Measurements from ENCODE around the gene COPS3. TPM values are rescaled to one million over a fixed set of nuclear protein-coding genes. Genes with fewer than 3 reads are reported as not detected.

COPS3 gene
- total RNA-seq, 1 experiment from 2014 or later: 113 TPM

DNA sequence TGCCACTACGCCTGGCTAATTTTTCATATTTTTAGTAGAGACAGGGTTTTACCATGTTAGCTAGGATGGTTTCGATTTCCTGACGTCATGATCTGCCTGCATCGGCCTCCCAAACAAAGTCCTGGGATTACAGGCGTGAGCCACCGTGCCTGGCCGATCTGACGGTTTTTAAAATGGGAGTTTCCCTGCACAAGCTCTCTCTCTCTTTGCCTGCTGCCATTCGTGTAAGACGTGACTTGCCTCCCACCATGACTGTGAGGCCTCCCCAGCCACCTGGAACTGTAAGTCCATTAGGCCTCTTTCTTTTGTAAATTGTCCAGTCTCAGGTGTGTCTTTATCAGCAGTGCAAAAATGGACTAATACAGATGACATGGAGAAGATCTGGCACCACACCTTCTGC, 39.4 kb downstream of the COPS3 start:
- no peak overlapping the region for H2AFZ ChIP-seq (ENCODE audit: low read length)
- H3K9ac ChIP-seq (ENCODE audit: extremely low read depth, insufficient read length, low read length): no peak overlapping the region
- no peak overlapping the region for H3K27ac ChIP-seq (ENCODE audit: insufficient read length, low read depth, low read length)
- H3K18ac ChIP-seq (ENCODE audit: insufficient read length, low read depth, low read length): no peak overlapping the region
- Mint-ChIP-seq H3K27ac (peak overlapping the region in 1 of 3 experiments; percentile 24; a peak in 1 of 7 replicates), H3K4me3 (no peak overlapping the region), H3K4me1 (peaks cover 7 to 14% of the 10 kb centered on the region in 2 experiments; a peak in 3 of 4 replicates), H3K36me3 (ENCODE audit: insufficient read depth in 1 of 3, low read depth in 3 of 3) (peaks cover 5 to 18% (median 10%) of the 10 kb centered on the region in 3 experiments; a peak in 5 of 7 replicates), H3K27me3 (ENCODE audit: low read depth) (no peaks in the 10 kb centered on the region), H3K9me3 (no peaks in the 10 kb centered on the region)
- H3K27me3 ChIP-seq (ENCODE audit: insufficient read depth, low read length): no peaks in the 10 kb centered on the region
- no peak overlapping the region for H3K23ac ChIP-seq (ENCODE audit: insufficient read length, low read depth, low read length)
- TF ChIP-seq, protein P1, sequence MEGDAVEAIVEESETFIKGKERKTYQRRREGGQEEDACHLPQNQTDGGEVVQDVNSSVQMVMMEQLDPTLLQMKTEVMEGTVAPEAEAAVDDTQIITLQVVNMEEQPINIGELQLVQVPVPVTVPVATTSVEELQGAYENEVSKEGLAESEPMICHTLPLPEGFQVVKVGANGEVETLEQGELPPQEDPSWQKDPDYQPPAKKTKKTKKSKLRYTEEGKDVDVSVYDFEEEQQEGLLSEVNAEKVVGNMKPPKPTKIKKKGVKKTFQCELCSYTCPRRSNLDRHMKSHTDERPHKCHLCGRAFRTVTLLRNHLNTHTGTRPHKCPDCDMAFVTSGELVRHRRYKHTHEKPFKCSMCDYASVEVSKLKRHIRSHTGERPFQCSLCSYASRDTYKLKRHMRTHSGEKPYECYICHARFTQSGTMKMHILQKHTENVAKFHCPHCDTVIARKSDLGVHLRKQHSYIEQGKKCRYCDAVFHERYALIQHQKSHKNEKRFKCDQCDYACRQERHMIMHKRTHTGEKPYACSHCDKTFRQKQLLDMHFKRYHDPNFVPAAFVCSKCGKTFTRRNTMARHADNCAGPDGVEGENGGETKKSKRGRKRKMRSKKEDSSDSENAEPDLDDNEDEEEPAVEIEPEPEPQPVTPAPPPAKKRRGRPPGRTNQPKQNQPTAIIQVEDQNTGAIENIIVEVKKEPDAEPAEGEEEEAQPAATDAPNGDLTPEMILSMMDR (conservative IDR thresholded peaks at IDR 0.05): no peak
- H3K79me2 ChIP-seq (ENCODE audit: insufficient read depth, low read length): no peaks in the 10 kb centered on the region
- H4K8ac ChIP-seq (replicated peaks; ENCODE audit: insufficient read length, low read depth, low read length): no peak overlapping the region
- no peak overlapping the region for H3K4me2 ChIP-seq (ENCODE audit: insufficient read depth, insufficient read length, low read length)
- no peaks in the 10 kb centered on the region for H4K20me1 ChIP-seq (ENCODE audit: control insufficient read depth, insufficient read depth, insufficient read length)
- H2AK5ac ChIP-seq (ENCODE audit: insufficient read length, low read length): no peak overlapping the region
- H2BK15ac ChIP-seq (ENCODE audit: low read depth, low read length): no peak overlapping the region
- no peak overlapping the region for H2BK120ac ChIP-seq (ENCODE audit: low read depth, low read length, poor library complexity, severe bottlenecking)
- no peak overlapping the region for H4K91ac ChIP-seq (ENCODE audit: insufficient read length, low read depth, low read length)
- no peak overlapping the region for H3T11ph ChIP-seq (ENCODE audit: low read length)
- no peaks in the 10 kb centered on the region for H3K79me1 ChIP-seq (ENCODE audit: insufficient read depth, low read depth, low read length, poor library complexity, severe bottlenecking)
- no peak overlapping the region for H3K4ac ChIP-seq (ENCODE audit: low read depth, low read length)
- no peak overlapping the region for H2BK12ac ChIP-seq (ENCODE audit: insufficient read length, low read depth, low read length)
- no peak overlapping the region for H3K56ac ChIP-seq (ENCODE audit: insufficient read length, low read depth, low read length)
- no peak overlapping the region for H2BK5ac ChIP-seq (ENCODE audit: insufficient read length, low read length)
- H3K23me2 ChIP-seq (ENCODE audit: insufficient read length, low read depth, low read length, poor library complexity, severe bottlenecking): no peaks in the 10 kb centered on the region
- no peaks in the 10 kb centered on the region for H3K9me3 ChIP-seq (ENCODE audit: control insufficient read depth, low read depth, low read length)
- no peaks in the 10 kb centered on the region for H3K4me1 ChIP-seq (ENCODE audit: insufficient read depth, low read length)
- no peak overlapping the region for H4K5ac ChIP-seq (ENCODE audit: insufficient read length, low read depth, low read length)
- DNase-seq: no peak
- WGBS (ENCODE audit: extremely low coverage, insufficient read length, low lambda C conversion rate): no CpG with 5 or more reads among the region's 10 CpGs
- H2BK20ac ChIP-seq (ENCODE audit: low read depth, low read length, poor library complexity, severe bottlenecking): no peak overlapping the region
- no peak overlapping the region for H3K14ac ChIP-seq (ENCODE audit: insufficient read depth, low read length)
